ENCODE measurements around the gene PDGFC.

The PDGFC gene, protein sequence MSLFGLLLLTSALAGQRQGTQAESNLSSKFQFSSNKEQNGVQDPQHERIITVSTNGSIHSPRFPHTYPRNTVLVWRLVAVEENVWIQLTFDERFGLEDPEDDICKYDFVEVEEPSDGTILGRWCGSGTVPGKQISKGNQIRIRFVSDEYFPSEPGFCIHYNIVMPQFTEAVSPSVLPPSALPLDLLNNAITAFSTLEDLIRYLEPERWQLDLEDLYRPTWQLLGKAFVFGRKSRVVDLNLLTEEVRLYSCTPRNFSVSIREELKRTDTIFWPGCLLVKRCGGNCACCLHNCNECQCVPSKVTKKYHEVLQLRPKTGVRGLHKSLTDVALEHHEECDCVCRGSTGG

DNA sequence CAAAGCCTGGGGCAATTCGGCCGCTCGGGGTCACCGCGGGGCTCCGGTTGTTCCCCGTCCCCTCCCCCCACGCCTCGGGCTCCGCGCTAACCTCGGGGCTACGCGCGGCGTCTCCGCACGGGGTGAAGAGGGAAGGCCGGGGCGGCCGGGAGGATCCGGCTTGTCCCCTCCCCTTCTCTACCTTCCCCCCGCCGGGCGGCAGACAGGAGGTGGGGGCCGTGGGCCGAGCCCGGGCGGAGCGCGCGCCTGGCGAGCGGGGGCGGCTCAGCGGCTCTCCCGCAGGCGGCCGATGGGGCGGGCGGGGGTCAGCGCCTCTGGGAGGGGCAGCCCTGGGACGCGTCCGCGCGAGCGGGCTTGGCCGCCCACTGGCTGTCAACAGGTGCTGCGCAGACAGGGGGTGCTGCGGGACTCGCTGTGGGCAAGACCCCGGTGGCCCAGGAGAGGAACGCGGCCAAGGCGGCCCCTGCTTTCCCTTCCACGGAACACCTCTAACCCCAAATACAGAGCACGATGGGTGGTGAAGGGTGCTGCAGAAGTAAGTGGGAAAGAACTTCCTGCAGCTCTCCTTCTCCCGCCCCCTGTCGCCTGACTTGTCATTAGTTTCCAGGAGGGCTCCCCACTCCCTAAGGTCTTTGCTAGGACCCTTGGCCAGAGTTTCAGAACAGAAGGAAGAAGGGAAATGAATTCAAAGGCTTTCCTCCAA is at the start of gene PDGFC:
PDGFC (minus strand) TSS at position 124 of the 703 bp plus-strand sequence. CDS start 896 bp downstream, outside the sequence.
- no peak for DNase-seq

DNA sequence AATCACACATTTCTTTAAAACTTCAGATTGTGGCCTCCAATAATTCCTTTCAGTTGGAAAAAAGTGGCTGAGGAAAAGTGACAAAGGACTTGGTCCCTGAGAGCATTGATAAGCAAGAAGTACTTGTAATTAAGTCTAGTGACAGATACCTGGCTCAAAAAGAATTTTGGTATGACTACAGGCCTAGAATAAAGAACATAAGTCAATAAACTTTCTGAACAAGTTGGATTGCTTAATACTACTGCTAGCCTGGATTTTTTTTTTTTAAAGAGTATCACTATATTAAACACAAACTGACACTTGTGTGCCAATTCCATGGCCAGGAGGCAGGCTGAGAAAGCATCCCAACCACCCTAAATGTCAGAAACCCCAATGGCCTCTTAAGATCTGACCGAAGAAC is 49.3 kb upstream of the PDGFC start:
- no peak for DNase-seq

- DNase-seq, result no peak
These were observed 47.4 kb upstream of the PDGFC start for GRCh38 chr4:157018920-157019490.

- DNase-seq, result no peak
These were observed 43.3 kb upstream of the PDGFC start for GRCh38 chr4:157014621-157015591.

DNA sequence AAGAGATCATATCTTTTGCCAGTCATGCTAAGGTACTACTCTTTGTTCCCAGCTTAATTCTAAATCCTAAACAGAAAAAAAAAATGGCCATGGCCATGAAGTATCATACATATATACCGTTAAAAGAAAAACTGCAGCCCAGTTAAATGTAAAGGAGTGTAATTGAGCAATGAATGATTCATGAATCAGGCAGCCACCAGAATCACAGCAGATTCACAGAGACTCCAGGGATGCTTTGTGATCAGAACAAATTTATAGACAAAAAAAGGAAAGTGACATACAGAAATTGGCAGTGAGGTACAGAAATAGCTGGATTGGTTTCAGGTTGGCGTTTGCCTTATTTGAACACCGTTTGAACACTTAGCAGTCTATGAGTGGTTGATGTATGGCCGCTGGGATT is 42.1 kb upstream of the PDGFC start:
- DNase-seq, result no peak

DNA sequence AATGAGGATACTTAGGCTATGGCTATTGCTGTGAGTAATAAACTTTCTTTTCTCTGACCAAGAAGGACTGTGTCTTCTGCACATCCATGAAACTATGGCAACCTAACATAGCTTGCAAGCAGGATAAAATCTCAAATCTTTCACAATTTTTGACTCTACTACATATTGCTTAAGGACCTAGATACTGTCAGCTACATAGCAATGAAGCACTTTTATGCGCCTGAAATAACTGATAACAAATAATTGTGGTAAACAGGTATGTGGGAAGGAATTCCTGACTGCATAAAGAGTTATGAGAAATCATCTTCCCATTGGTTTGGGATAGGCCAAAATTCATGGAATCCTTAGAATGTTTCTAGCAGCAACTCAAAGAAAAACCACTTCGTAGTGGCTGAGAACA is 41.2 kb upstream of the PDGFC start:
- DNase-seq, result no peak

GRCh38 chr4:157012296-157012695 is 40.7 kb upstream of the PDGFC start:
- no peak for DNase-seq

DNA sequence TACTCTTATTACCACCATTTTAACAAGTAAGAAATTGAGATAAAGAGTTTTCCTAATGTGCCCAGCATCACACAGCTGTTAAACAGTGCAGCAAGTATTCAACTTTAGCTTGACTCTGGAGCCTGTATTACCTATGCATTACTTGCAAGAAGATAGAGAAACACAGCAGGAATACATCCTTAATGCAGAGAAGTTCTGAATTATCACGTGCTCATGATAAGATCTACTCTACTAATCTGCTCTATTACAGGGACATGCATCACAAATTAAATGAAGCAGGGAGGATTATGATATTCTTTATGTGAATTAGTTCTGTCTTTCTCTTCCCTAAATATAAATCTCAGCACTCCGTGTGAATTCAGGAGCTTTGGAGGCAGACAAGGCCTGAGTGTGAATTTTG is 39.0 kb upstream of the PDGFC start:
- DNase-seq, result no peak

DNA sequence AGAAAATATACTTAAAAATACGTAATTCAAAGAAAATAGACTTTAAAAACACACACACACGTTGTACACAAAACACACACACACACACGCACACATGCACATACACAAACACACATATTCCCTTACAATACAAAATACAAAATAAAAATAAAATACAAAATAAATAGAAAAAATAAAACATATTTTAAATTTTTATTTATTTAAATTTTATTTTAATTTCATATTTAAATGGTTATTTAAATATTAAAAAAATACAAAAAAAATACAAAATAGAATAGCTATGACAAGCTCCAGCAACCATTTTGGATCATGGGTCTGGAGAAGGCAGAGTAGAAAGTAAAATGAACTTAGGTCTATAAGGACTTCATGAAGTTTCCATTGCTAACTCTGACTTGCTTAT is 34.2 kb upstream of the PDGFC start:
- no peak for DNase-seq

DNA sequence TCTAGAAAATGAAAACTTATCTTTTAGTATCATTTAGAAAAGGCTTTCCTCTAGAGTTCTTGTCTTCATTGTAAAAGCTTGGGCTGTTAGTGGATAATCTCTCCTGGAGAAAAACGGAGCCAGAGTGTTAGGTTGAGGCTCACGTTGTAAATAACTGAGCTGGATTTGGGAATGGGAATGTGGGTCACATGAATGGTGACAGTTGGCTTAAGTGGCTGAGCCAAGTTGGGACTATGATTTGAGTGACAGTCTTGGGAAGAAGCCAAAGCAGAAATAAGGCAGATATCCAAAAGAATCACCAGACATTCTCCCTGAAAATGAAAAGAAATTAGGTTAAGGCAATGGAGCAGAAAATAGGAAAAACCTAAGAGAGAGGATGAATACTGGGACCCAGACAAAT is 33.6 kb upstream of the PDGFC start:
- DNase-seq, result no peak

DNA sequence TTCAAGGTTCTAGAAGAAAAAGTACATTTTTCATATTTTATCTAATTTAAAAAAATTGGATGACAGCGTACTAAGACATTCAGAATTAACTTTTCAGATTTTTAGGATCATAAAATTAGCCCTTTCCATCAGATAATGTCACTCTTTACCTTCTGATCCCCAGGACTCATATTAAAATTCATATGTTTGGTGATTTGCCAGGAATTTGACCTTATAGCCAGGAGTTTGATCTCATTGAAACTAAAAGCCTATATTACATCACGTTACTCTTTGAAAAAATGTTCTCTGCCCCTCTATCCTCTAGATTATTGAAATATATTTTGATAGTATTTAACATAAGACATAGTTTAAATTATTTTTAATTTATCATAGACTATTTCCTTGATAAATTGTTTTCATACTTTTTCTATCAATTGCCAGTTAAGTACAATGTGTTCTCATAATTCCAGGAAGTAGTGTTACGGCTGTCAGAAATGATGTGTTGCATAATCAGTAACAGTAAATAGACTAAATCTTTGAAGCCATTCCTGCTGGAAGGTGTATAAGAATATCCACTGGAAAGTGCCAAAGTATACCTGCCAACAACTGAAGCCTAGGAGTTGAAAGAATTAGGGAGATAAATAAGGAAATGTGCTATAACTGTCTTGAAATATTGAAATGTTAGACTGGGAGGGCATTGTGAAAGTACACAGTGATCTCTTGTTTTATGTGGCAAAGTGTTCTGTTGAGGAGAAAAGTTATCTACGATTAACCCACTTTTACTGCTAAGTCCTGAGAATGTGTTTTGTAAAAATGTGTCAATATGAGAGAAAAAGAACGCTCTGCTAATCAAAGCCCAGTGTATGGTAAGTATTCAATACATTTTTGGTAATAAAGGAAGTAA is 32.9 kb upstream of the PDGFC start:
- no peak for DNase-seq

DNA sequence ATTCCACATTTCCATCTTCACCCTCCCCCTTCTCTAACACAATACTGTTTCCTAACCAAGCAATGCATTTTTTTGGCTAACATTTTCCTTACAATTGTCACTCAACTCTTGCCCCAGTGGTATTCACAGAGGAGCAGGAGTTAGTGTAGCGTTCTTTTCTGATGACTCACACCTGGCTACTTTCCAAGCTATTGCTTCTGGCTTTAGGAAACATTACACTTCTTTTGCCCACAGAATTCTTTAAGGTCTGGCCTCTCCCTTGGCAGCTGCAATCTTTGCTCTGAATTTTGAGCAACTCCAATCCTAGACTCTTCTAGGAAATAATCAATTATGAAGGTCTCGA is 27.5 kb upstream of the PDGFC start:
- no peak for DNase-seq

GRCh38 chr4:156998500-156999174 is 27.0 kb upstream of the PDGFC start:
- DNase-seq, result no peak

DNA sequence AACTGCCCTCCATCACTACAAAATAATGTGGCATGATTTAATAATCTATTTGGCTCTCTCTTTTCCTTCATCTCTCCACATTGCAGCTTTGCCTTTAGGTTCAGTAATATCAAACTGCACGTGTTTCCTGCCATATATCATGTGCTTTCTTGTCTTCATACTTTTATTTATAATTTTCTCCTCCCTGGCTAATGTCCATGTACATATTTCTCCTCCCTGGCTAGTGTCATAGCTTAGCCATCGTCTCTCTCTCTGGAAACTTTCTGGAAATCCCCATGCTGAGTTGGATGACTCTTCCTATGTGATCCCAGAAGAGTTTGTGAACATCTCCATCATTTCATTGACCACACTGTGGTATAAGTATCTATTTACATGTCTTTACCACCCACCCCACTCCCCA is 21.3 kb upstream of the PDGFC start:
- DNase-seq, result no peak

- no peak for DNase-seq
These were observed 19.6 kb upstream of the PDGFC start for GRCh38 chr4:156991161-156991560.

DNA sequence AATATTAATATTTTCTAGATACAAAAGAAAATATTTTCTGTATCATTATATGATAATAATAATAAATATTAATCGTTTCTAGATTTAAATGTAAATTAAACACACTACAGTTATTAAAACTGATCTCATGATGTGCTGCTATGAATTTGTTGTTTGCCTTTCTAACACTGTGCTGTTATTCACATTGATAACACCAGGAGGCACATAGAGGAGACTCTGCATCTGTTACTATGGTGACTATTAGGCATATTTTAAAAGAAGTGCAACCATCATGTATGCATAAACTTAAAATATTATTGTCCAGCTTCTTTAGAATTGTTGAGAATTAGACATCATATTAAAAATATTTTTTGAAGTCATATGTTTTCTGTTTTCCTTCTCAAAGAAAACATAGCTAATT is 11.8 kb upstream of the PDGFC start:
- DNase-seq, result no peak

GRCh38 chr4:156981262-156981769 is 9.7 kb upstream of the PDGFC start:
- no peak for DNase-seq

- no peak for DNase-seq
These were observed 6.0 kb upstream of the PDGFC start for GRCh38 chr4:156977435-156978160.

DNA sequence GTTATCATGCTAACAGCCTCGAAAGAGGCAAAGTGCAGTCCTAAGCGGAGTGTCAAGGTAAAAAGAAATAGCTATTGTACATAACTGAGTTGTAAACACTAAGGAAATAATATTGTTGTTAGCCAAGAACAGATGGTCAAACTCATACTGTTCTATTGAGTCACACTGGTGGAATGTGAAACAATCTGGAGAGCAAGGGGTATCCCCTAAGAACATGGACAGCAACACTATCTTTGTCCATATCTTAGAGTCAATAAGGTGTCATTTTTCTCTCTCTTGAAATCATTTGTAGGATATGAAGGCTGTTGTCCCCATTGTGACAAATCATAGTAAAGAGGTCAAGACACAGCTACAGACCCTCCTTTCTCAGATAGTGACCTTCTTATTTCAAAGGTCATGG is 4.5 kb upstream of the PDGFC start:
- DNase-seq, result no peak

DNA sequence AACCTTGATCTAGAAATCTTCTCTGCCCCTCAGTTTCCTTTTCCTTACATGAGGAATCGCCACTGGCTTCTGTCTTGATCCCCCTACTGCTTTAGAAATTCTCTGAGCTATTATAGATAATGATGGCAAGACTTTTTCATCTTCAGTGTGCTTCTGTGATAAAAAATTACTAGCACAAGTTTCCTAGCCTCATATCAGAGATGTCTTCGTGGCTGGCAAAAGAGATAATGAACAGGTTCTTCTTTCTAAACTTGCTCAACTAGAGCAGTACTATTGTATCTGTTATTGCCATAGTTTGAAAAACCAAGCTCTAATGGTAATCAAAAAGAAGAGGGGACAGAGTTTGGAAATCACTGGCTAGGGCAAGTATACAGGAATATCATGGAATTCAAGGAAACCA is 4.1 kb upstream of the PDGFC start:
- no peak for DNase-seq

DNA sequence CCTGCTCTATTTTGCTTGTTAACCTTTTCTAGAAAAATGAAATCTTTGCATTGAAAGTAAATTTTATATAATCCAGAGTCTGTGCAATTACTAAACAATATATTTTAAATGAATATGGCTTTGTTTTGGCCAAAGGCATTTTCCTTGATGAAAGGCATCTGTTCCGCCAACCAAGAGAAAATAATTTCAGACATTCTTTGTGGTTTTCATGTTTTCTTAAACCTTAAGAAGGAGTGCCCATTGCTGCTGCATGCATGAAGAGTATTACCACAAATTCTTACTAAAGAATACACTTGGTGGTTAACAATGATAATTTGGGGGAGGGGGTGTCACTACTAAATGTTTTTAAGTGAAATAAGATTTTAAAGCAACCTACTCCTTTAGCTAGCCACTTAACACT is 2.7 kb upstream of the PDGFC start:
- DNase-seq, result no peak
